ENCODE measurements around the gene PRIM2.
A peak's percentile ranks its signal among the peaks of the same experiment; 100 is the strongest.
"Not testable (repeated sequence)": the region's sequence is repeated elsewhere in the genome, so short reads cannot be mapped to it uniquely, and the experiment has no call there.

PRIM2 gene

GRCh38 chr6:57610612-57611011, 293.2 kb downstream of the PRIM2 start:
- DNase-seq (ENCODE audit: low read depth), result not testable (repeated sequence)

DNA sequence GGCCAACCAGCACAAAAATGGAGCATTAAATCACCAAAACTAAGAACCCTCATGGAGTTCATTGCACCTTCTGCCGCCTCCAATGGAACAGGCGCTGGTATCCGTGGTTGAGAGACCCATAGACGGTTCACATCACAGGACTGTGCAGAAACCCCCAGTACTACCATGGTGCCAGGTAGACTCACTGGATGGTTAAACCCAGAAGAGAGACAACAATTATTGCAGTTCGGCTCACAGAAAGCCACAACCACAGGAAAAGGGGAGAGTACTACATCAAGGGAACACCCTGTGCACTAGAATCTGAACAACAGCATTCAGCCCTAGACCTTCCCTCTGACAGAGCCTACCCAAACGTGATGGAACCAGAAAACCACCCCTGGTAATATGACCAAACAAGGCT, 301.5 kb downstream of the PRIM2 start:
- not testable (repeated sequence) for DNase-seq (ENCODE audit: low read depth)

- DNase-seq (ENCODE audit: low read depth), result not testable (repeated sequence)
Observed at GRCh38 chr6:57631773-57632172, 314.3 kb downstream of the PRIM2 start.

- DNase-seq (ENCODE audit: low read depth), result peak; percentile 34
Observed at GRCh38 chr6:57658526-57658925, 341.1 kb downstream of the PRIM2 start.

DNA sequence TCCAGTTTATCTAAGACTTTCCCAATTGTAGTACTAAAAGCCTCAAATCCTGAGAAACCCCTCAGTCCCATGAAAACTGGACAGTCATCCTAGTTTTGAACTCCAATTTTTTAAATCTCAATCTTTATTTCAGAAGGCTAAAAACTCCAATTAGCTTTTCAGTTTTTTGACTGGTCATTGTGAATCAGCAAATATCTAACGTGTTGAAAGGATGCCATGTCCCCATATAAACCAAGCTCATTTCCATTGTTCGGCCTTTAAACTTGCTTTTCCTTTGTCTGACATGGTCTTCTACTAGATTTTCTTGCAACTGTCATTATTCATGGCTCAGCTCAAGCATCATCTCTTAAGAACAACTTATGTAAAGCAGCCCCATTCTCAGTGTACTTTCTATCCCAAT, 342.4 kb downstream of the PRIM2 start:
- DNase-seq (ENCODE audit: low read depth), result not testable (repeated sequence)

- DNase-seq (ENCODE audit: low read depth), result not testable (repeated sequence)
Observed at GRCh38 chr6:57660940-57661339, 343.5 kb downstream of the PRIM2 start.

DNA sequence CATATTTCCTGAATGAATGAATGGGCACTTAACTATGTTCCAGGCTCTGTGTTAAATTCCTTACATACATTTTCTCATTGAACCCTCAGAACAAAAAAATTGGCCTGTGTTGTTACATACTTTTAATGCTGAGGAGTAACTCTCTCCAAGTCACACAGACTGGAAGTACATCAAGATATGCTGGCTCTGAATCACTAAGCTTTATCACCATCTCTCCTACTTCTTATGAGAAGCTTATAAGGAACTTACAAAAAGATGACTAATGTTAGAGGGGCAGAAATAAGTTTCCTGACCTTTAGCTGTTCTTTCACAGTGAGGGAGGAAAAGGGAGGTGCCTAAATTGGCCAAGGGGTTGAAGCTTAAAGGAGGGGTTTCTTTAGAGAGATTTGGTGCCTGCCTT, 350.7 kb downstream of the PRIM2 start:
- DNase-seq (ENCODE audit: low read depth), result not testable (repeated sequence)

DNA sequence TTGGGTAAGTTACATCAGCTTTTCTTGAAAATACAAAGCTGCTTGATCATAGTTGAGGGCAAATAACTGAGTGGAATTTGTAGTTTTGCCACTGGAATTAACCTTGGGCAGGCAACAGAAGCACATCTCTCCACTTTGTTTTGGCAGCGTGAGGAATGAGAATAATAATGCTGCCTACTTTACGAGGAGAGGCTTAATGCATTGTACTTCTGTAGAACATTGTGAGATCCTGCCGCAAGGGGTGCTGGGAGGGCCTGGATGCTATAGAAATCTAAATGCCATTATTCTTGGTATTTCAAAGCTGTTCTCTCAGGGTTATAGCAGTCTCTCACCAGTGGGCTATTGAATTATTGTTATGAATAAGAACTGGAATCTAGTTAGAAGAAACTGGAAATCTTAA, 353.8 kb downstream of the PRIM2 start:
- DNase-seq (ENCODE audit: low read depth), result not testable (repeated sequence)

- peak; percentile 42 for DNase-seq (ENCODE audit: low read depth)
Observed at GRCh38 chr6:57671937-57672627, 354.7 kb downstream of the PRIM2 start.

DNA sequence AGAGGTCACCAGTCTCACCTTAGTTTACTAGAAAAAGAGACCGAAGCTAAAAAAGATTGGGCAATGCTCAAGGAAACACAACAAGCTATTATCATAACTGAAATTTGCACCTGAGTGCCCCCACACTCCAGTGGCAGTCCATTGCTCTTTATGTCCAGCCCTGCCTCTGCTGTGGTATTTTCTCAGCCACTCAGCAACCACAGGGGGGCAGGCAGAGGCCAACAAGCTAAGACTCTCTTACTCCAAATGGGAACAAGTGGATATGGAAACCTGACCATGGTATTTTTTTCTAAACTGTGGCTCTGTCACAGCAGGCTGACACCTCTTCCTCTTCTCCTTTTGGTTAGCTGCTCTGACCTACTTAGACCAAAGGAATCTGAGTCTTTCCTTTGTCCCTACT, 355.9 kb downstream of the PRIM2 start:
- DNase-seq (ENCODE audit: low read depth), result peak; percentile 46

DNA sequence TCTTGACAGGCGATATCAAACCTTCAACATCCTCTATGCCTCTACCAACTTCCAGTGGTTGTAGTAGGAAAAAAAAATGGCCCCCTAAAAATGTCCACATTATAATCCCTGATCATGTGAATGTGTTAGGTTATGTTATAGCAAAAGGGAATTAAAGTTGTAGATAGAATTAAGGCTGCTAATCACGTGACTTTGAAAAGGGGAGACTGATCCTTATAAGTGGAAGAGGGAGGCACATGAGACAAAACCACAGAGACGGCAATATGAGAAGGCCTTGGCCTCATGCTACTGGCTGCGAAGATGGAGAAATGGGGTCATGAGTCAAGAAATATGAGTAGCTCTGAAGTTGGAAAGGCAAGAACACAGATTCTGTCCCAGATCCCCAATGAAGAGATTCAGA, 358.0 kb downstream of the PRIM2 start:
- not testable (repeated sequence) for DNase-seq (ENCODE audit: low read depth)

DNA sequence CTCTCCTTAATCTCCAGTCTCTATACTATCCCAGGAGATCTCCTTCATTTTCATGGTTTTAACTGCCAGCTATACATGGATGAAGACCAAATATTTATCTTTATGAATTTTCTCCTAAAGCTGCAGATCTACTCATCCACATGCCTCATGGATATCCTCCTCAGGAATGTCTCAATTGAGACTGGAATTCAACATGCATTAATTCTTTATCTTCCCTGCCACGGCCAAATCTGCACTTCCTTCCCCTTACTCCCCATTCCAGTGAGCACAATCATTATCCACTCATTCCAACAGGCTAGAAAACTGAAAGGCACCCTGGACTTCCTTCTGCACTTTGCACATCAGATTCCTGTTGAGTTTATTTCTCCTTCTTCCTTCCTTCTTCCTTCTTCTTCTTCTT, 379.0 kb downstream of the PRIM2 start:
- DNase-seq (ENCODE audit: low read depth), result not testable (repeated sequence)

Data from ELR (cell line).